GM18502 (cell line): Measurements from ENCODE around the gene TMEM176B.

ENCODE experiments used
- ATAC-seq: cut with Tn5 transposase; IDR thresholded peaks from one replicate; pipeline ENCODE4 v1.9.1; 2021; ENCODE audit warnings: mild to moderate bottlenecking; ENCODE audit not compliant: unreplicated experiment, poor library complexity

The TMEM176B gene

GRCh38 chr7:150799741-150800580 is at the start of gene TMEM176B:
Gene TMEM176B (minus strand): TSS chr7:150800364. CDS start chr7:150796569, 3,795 bp downstream.
- no peak for ATAC-seq

GRCh38 chr7:150849204-150849775 is 49.1 kb upstream of the TMEM176B start:
- no peak for ATAC-seq

- no peak for ATAC-seq
These were observed 48.5 kb upstream of the TMEM176B start for GRCh38 chr7:150848561-150849115.

GRCh38 chr7:150848111-150848510 is 47.9 kb upstream of the TMEM176B start:
- no peak for ATAC-seq

- no peak for ATAC-seq
These were observed 47.4 kb upstream of the TMEM176B start for GRCh38 chr7:150847536-150847935.

- no peak for ATAC-seq
These were observed 46.3 kb upstream of the TMEM176B start for GRCh38 chr7:150846291-150847115.

- ATAC-seq: no peak
These were observed 45.3 kb upstream of the TMEM176B start for GRCh38 chr7:150845421-150845861.

GRCh38 chr7:150842716-150843115 is 42.6 kb upstream of the TMEM176B start:
- ATAC-seq: no peak

GRCh38 chr7:150842018-150842417 is 41.9 kb upstream of the TMEM176B start:
- ATAC-seq: no peak

GRCh38 chr7:150838965-150839650 is 38.9 kb upstream of the TMEM176B start:
- ATAC-seq: no peak

GRCh38 chr7:150835702-150836280 is 35.6 kb upstream of the TMEM176B start:
- ATAC-seq: no peak

GRCh38 chr7:150835019-150835418 is 34.9 kb upstream of the TMEM176B start:
- no peak for ATAC-seq

- ATAC-seq: no peak
These were observed 31.7 kb upstream of the TMEM176B start for GRCh38 chr7:150831851-150832250.

GRCh38 chr7:150830937-150831336 is 30.8 kb upstream of the TMEM176B start:
- no peak for ATAC-seq

GRCh38 chr7:150829426-150829825 is 29.3 kb upstream of the TMEM176B start:
- ATAC-seq: no peak

GRCh38 chr7:150828384-150828783 is 28.2 kb upstream of the TMEM176B start:
- ATAC-seq: no peak

- no peak for ATAC-seq
These were observed 26.1 kb upstream of the TMEM176B start for GRCh38 chr7:150826061-150826849.

GRCh38 chr7:150824379-150825177 is 24.4 kb upstream of the TMEM176B start:
- no peak for ATAC-seq
